ENCODE data around the gene DUSP14. TPM values are rescaled to one million over a fixed set of nuclear protein-coding genes. Genes with fewer than 3 reads are reported as not detected.
"Not testable (repeated sequence)": the region's sequence is repeated elsewhere in the genome, so short reads cannot be mapped to it uniquely, and the experiment has no call there.

DUSP14 gene
- total RNA-seq, 1 donor from 2014 or later: 15.8 TPM

DNA sequence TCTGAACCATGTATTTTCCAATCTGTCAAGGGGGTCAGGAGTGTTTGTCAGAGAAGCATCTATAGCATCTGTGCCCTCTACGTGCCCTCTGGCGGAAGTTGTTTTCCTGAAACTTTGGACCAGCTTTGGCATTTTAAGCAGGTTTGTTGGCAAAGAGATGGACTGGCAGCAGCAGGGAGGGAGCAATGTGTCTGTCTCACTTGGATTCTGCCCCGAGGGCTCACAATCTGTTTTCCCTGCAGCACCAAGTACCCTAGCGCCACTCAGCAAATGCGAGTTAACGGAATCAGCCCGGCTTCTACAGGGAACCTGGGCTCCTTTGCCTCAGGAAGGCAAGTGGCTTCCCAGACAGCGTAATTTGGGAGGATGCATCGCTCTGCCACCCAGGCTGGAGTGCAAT lies 17.4 kb downstream of the DUSP14 start:
- peak; percentile 59 for ATAC-seq
- intact Hi-C loops (cut with micrococcal nuclease): no loop called here
- no peak for DNase-seq

DNA sequence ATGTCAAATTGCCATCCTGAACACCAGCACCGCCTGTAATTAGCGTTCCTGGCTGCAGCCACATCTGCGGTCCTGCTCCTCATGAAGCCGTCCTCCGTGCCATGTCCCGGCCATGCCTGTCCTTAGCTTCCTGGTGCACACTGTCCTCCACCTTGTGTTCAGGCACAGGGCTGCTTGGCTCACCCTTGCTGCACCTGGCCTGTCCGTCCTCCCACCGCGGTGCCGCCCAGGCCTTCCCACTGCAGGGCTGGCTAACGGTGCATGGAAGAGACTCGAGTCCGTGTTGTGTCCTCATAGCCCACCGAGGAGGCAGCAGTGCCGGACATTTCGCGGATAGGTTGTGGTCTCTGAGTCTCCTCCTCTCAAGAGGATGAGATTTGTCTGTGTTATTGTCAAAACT lies 20.4 kb downstream of the DUSP14 start:
- ATAC-seq (no peak), DNase-seq (no peak)
- intact Hi-C loops (cut with micrococcal nuclease): no loop called here

DNA sequence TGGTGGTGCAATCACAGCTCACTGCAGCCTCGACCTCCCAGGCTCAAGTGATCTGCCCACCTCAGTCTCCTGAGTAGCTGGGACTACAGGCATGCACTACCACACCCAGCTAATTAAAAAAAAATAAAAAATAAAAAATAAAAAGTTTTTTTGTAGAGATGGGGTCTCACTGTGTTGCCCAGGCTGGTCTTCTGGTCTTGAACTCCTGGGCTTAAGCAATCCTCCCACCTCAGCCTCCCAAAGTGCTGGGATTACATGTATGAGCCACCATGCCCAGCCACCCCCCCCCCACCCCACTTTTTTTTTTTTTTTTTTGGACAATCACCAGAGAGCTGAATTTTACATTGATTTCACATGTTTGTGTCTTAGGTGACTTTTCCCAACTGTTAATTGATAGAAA lies 22.0 kb downstream of the DUSP14 start:
- ATAC-seq; DNase-seq; intact Hi-C loops (cut with micrococcal nuclease): not testable (repeated sequence)

DNA sequence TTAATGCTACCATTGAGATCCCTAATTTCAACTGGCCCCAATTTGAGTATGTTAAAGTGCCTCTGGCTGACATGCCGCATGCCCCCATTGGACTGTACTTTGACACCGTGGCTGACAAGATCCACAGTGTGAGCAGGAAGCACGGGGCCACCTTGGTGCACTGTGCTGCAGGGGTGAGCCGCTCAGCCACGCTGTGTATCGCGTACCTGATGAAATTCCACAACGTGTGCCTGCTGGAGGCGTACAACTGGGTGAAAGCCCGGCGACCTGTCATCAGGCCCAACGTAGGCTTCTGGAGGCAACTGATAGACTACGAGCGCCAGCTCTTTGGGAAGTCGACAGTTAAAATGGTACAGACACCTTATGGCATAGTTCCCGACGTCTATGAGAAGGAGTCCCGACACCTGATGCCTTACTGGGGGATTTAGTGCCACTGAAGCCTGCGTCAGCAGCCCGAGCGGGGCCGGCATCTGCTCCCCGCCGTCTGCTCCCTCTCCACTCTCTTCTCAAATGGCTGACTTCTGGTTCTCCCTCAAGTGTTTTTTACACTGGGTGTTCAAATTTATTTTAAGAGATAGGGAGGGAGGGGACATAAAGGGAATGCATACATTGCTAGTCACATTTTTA lies 22.9 kb downstream of the DUSP14 start:
- no peak for DNase-seq
- ATAC-seq: peak; percentile 45
- intact Hi-C loops (cut with micrococcal nuclease): no loop called here

DNA sequence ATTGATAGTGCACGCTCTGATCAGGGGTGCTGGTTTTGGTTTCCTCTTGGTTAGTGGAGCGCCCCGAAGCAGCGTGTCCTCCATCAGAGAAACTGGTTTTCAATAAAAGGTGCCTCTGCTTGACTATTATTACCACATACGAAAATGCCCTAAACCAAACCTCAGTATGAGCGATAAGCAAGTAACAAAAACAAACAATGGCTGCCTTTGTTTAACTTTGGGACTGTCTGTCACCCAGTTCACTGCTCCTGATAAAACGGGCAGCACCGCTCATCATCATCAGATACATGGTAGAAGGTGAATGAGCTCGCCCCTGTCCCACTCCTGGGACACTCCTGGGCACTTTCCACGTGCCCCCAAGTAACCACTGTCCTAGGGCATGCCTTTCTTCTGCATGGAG lies 24.0 kb downstream of the DUSP14 start:
- intact Hi-C loops (cut with micrococcal nuclease): no loop called here
- ATAC-seq: no peak
- DNase-seq: no peak

DNA sequence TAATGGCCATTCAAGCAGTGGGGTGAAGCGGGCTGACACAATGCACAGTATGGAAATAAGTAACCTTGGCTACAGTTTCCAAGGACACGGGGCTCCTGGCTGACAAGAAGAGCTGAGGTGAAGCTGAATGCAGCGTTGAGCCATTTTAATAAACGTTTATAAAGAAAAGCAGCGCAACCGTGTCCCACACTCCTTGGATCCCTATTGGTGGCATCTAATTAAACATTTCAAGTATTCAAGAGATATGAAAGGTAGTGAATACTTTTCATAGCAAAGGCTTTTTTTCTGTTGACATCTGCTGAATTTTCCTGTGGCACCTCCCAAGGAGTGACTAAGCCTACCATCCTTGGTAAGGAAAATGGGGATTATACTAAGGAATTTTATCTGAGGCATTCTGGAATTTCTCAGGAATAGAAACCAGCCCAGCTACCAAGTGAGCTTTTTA lies 26.5 kb downstream of the DUSP14 start:
- intact Hi-C loops (cut with micrococcal nuclease): no loop called here
- peak; percentile 42 for ATAC-seq

DNA sequence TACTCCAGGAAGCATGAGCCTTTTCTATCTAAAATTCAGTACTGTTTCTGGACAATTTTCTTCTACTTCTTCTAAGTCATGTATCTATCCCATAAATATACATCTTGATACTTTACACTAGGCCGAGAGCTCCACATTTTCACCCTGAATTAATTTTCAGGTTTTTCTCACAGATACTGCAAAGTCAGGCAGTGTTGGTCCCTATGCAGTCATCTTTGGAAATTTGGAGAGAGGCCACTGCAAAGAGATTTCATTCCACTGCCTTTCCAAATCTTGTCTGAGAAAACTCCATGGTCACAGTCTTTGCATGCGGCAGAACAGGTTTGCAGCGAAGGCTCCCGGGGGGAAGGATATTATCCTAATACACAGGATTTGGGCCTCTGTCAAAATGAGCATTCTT lies 28.2 kb downstream of the DUSP14 start:
- intact Hi-C loops (cut with micrococcal nuclease): no loop called here
- DNase-seq (no peak), ATAC-seq (no peak)

More for the DNA sequence above, 26.5 kb downstream of the DUSP14 start:
- DNase-seq: no peak

DNA sequence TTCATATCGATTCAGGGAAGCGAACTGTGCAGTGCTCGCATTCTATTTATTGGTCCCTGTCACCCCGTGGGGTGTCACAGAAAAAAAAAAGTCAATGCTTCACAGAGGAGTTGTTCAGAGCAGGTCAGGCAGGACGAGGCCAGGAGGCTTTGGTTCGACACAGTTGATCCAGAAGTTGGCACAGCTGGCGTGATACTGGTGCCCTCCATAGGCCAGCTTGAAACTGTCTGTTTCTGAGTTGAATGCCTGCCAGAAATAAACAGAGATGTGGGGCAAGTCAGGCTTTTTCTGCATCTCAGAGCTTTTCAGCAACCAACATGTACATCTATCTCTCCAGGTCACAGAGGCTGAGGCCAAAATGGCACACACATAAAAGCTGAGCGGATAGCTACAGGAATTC lies 29.1 kb downstream of the DUSP14 start:
- intact Hi-C loops (cut with micrococcal nuclease): no loop called here
- DNase-seq (no peak), ATAC-seq (no peak)

DNA sequence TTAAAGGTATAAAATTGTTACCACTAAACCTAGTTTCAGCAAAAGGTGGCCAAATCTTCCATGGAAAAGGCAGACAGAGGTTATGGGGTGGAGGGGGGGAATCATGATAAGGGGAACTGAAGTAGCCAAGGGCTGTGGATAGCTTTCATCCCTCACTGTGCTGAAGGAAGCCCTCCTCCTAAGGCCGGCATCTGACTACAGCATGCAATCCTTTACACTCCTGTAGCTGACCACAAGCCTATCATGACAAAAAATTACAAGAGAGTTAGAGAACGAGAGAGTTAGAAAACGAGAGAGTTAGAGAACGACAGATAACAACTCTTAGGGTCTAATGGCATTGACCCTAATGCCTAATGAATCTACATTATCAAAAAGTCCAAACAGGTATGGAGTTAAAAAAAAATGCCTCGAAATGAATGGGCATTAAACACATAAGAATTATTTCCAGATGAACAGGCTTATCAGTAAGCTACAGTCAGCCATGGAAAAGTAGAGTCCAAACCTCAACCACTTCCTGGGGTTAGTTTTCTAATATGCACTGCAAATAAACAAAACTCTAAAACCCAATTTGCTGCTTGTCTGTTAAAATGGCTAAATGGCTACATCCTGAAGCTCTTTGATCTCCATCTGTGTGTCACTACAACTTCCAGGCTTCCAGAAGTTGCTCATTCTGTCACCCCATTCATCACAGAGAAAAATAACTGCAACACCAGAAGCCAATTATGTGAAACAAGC lies 29.7 kb downstream of the DUSP14 start:
- intact Hi-C loops (cut with micrococcal nuclease): no loop called here
- DNase-seq (no peak), ATAC-seq (no peak)

DNA sequence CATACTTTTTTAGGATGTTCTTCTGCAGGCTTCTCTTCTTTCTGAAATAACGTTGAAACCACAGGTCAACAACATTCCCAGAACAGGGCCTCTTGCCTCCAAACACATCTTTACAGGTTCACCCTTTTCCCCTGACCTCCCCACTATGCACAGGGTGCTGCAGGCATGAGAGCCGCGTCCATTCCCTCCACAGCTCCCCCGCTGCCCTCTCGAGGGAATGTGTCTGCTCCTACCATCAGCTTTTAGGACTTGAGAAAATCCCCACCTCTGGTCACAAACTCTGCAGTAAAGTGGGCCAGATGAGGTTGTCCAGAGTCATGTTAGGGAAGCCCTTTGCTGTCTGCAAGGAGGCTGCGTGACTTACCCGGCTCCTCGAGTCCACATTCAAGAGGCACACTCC lies 30.5 kb downstream of the DUSP14 start:
- DNase-seq: no peak
- no peak for ATAC-seq
- intact Hi-C loops (cut with micrococcal nuclease): no loop called here

DNA sequence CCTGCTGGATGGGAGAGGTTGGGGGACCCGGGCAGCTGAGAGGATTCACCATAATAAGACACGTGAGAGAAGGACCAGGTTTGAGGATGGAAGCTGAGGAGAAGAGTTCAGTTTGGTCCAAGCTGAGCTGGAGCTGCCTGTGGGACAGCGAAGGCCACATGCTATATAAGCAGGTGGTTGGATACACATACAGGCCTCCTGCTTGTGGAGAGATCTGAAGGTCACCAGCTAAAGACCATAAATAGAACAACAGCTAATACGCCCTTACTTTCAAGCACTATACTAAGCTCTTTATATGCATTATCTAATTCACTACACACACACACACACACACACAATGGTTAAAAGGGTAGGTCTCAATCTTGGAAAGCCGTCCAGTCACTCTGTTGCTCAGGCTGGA lies 32.1 kb downstream of the DUSP14 start:
- DNase-seq (no peak), ATAC-seq (peak; percentile 70)
- intact Hi-C loops (cut with micrococcal nuclease): no loop called here

DNA sequence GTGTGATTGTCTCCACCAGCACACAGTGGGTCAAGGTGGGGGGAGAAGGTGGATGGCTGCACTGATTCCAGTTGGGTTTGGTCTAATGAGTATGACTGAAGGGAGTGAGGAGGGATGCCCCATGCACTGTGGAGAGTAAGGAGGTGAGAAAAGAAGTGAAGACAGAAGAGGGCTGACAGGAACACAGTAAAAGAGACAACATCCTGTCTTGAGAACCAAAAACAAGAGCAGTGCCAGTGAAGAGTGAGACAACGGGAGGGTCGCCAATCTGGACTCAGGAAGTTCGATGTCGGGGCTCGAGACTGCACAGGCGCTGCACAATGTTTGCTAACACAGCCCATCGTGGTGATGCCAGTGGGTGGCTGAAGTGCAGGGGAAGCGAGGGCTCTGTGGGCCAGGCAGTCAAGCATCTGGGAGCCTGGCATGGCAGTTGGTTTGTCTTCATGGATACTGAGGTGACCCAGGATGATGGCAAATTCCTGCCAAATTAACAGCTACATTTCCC lies 34.1 kb downstream of the DUSP14 start:
- intact Hi-C loops (cut with micrococcal nuclease): no loop called here
- ATAC-seq: no peak
- no peak for DNase-seq

DNA sequence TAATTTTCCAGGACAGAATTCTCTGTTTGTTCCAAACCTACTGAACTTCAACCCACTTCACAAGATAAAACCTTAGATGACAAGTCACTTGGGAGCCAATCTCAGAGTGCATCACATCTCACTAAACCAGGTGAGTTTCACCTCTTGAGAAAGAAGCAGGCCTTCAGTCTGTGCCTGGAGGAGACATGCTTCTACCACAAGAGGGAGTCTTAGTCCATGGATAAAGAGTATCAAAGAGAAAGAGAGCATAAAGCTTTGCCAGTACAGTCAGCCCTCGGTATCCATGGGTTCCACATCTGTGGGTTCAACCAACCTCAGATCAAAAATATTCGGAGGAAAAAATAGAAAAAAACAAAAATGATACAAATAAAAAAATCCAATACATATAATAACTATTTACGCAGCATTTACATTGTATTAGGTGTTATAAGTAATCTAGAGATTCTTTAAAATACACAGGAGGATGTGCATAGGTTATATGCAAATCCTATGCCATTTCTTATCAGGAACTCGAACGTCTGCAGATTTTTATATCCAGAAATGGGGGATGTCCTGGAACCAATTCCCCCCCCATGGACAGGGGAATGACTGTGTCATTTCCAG lies 37.7 kb downstream of the DUSP14 start:
- intact Hi-C loops (cut with micrococcal nuclease): no loop called here
- ATAC-seq (peak; percentile 68), DNase-seq (no peak)

DNA sequence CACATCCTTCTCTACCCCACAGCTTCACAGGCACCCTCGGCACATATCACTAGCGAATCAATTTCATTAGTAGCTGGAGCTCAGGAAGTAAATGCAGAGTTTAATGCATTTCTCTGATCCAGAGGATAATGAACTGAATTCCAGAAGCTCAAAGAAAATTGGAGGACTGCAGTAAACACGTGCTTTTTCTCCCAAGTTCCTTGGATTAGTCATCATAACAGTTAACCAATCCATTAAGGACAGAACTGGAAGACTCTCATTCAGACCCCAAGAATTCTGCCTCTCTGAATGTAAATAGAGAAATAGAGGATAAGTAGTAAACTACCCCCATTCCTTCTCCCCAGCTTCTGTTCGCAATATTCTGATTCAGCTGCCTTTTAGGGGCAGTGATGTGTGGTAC lies 40.7 kb downstream of the DUSP14 start:
- intact Hi-C loops (cut with micrococcal nuclease): no loop called here
- no peak for ATAC-seq
- DNase-seq: no peak

DNA sequence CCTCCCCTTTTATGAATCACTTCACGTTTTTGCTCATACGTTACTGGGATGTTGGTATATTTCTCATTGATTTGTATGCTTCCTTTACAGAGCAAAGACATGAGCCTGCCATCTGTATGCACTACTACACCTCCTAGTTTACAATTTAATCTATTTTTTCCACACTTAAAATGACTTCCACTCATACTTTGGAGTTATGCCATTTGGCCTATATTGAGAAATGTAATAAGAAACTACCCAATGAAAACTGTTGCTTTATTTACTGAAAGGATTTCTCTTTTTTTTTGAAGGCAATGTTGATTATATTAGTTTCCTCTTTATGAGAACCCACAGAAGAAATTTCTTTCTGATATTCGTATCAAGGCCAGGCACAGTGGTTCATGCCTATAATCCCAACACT lies 43.1 kb downstream of the DUSP14 start:
- DNase-seq: no peak
- ATAC-seq: no peak
- intact Hi-C loops (cut with micrococcal nuclease): no loop called here

DNA sequence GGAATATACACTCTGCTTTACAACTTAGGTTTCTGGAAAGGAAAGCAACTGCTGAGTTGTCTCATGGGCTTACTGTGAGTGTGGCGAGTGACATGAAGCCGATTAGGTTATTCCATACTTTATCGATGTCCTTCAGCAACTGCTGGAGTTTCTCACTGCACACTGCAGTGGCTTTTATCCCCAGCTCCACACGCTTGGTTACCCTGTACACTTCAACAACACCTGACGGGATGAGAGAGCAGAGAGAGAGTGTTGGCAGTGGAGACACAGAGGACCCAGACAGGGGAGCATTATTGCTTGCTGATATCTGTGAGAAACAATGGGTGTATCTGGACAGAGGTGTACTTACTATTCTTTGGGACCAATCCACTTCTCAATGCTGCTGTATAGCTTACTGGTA lies 46.2 kb downstream of the DUSP14 start:
- DNase-seq: no peak
- no peak for ATAC-seq
- intact Hi-C loops (cut with micrococcal nuclease): no loop called here

DNA sequence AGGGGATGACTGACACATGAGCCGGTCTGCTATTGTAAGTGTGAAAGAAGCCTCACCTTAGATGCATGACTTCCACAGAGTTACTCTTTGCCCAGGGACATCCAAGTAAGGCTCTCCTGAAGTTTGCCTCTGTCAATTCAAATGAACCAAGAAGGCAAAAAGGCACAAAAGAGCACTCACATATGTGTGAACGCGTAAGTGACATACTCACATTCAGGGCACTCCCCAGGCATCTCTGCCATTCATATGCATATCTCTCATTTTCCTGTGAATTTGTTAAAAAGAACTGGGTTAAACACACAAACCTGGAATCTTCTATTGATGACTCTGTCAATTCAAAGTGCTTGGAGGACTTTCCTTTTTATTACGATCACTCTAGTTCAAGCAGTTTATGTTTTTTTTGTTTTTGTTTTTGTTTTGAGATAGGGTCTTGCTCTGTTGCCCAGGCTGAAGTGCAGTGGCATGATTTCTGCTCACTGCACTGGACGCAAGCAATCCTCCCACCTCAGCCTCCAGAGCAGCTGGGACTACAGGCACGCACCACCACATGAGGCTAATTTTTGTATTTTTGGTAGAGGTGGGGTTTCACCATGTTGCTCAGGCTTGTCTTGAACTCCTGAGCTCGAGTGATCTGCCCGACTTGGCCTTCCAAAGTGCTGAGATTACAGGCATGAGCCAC lies 49.4 kb downstream of the DUSP14 start:
- DNase-seq (no peak), ATAC-seq (no peak)
- intact Hi-C loops (cut with micrococcal nuclease): no loop called here

DNA sequence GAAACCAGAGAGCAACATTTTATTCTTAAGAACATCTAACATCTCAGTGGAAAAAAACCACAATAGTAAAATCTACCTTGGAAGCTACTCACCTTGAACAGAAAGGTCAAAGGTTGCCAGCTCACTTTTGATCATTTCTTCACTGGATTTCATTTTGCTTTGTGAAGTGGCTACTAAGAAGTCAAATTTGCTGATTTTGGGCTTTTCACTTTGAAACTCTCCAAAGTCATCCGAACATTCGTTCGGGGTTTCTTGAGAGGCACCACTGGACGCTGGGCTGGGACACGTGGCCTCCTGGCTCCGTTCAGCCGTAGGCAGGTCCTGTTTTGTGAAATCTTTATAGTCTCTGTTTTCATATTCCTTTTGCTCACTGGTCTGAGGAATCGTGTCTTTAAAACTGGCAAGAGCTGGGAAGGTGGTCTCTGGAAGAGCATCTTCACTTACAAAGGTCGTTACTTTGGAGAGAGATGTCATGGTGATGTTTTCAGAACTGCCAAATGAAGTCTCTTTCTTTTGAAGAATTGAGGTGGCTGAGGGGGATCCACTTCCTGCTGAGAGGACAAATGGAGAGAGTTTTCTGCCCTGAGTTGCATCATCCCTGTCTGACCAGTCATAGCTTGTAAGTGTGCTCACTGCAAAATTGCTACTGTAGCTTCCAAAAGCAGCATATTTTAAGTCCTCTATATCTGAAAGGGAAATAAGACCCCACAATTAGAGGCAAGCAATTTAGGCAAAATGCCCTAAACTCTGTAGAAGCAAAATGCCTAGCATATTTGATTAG lies 52.4 kb downstream of the DUSP14 start:
- intact Hi-C loops (cut with micrococcal nuclease): no loop called here
- DNase-seq (no peak), ATAC-seq (no peak)

DNA sequence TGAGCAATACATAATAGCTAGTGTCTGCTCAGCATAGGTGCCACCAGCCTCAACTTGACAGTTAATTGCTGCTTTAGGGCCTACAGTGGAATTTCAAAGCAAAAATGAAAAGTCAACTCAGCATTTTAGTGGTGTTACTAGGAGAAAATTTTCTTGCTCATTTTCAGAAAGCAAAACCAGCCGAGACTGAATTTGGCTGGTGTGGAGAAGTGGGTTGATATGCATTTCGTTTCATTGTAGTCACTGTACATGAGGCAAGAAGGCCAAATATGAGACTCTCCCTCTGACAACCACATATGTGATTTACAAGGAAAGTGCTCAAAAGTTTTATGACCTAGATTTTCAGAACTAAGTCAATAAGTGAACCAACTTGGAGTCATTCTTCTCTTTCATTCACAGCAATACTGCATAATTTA lies 54.0 kb downstream of the DUSP14 start:
- DNase-seq: no peak
- intact Hi-C loops (cut with micrococcal nuclease): no loop called here
- ATAC-seq: no peak

Data from left ventricle myocardium superior (tissue), 1 donor.